NCI-H128 (cell line): ENCODE results near the gene RAB3IL1.
"Not testable (repeated sequence)": the region's sequence is repeated elsewhere in the genome, so short reads cannot be mapped to it uniquely, and the experiment has no call there.

ENCODE experiments used
- DNase-seq: peaks from one replicate; lab custom pipeline; 2025; ENCODE audit not compliant: unreplicated experiment; lab: John Stamatoyannopoulos, UW

RAB3IL1 gene

DNA sequence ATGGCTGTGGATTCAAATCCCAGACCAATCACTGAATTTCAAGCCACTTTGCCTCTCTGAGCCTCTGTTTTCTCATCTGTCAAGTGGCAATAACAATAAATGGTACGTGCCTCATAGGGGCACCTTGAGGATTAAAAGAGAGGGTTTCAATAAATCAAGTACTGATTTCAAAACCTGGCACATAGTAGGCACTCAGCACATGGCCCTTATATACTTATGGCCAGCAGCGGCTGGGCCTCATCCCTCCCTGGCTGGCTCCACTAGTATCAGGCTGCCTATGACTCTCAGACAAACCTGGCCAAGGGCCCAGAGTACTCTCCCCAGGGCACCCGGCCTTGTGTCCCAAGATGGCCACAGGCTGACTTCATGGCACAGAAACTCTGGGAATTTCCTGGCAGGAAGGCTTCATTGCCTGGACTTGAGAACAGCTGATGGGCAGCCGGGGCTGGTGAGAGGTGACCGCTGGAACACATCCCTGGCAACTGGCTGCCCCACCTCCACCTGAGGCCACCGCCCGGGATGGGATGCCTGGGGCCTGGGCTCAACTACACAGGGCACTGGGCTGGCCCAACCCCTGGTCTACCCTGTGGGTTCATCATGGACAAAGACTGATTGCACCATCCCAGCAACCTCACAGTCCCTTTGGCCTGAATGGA, 29.4 kb downstream of the RAB3IL1 start:
- DNase-seq = no peak

DNA sequence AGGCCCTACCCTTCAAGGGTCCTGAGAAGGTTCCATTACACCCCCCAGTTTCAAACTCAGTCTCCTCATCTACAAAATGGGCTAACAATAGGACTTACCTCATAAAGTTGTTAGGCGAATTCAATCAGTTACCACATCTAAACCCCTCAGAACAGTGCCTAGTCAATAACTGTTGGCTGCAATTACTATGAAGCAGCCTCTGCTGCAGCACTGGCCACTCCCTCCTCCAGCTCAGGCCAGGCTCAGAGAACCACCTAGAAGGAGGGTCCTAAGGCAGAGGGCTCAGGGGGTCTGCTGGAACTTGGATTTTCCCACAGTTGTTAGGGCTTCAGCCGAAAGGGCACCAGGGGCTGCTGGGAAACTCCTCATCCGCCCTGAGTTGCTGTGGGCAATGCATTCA, 30.7 kb downstream of the RAB3IL1 start:
- no peak for DNase-seq

DNA sequence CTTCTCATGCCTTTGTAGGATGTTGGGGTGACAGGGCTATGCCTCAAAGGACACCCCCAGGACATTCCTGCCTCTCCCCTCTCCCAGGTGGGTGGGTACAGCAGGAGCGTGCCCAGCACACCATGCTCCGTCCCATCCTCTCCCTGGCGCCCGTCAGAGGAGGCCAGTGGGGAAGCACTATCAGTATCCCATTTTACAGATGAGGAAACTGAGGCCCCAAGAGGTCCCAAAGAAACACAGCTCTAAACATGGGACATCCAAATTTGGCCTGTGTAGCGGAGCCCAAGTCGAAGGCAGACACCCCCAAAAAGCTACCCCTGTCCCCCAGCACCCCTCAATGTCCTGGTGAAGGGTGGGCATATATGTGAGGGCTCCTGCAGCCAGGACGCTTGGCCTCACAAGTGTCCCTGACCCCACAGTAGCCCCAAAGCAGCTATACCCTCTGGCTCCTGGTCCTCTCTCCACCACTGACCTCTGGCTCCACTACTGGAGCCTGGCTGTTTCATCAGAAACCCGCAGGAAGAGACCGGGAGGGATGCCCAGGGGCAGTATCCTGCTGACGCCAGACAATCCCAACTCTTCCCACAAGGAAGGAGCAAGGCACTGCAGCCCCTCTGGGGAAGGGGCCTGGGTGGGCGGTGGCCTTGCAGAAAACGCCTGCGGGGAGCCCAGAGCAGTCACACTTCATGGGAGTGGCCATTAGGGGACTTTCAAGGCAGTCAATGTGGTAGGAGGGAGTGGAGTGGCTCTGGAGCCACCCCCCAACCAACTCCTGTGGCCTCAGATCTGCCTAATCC, 31.4 kb downstream of the RAB3IL1 start:
- DNase-seq = no peak

DNA sequence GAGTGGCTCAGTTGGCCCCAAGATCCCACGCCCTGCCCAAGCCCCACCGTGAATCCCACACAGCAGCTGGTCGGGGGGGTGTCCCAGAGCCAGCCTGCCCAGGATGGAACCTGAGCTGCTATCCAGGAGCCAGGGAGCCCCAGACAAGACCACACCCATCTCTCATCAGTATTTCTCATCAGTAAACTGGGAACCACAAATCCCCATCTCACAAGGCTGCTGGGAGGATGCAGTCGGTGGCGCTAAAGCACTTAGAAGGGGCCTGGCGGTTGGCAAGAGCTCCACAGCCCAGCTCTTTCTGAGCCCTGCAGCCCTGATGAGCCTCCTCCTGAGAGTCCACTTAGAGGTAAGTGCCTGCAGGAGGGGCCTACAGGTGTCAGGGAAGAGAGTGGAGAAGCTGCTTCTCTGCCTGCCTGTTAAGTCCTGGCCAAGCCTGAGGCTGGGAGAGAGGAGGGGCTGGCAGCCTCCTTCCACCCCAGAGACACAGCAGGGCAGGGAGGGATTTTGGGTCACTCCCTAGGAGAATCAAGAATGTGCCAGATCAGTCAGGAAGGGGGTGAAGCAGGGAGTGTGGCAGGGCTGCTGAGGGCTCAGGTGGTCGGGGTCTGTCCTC, 32.1 kb downstream of the RAB3IL1 start:
- peak; percentile 35 for DNase-seq

DNA sequence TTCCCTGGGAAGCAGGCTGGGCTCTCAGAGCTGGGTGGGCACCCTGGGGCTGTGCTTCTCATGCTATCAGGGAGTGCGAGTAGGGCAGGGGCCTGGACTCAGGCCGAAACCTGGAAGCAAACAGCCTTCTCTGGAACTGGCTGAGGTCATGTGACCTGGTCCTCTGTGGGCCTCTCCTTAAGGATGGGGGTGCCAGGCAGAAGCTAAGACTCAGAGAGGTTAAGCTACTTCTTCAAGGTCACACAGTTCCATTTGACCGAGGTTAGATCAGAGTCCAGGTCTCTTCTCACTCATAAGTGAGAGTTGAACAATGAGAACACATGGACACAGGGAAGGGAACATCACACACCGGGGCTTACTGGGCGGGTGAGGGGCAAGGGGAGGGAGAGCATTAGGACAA, 33.4 kb downstream of the RAB3IL1 start:
- no peak for DNase-seq

DNA sequence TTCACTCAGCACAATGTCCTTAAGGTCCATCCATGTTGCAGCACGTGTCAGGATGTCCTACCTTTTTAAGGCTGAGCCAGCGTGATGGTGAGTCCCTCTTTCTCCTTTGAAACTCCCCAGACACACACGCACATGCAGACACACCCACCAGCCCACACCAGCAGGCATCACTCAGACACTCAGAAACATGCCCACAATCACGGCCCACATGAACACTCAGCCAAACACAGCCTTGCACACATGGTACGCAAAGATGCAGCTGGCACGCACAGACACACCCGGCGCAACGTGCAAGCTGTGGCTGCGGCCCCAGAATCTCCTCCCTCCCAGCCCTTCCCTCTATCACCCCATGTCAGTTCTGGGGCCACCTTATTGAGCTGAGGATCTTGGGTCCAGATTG, 34.0 kb downstream of the RAB3IL1 start:
- DNase-seq = no peak

DNA sequence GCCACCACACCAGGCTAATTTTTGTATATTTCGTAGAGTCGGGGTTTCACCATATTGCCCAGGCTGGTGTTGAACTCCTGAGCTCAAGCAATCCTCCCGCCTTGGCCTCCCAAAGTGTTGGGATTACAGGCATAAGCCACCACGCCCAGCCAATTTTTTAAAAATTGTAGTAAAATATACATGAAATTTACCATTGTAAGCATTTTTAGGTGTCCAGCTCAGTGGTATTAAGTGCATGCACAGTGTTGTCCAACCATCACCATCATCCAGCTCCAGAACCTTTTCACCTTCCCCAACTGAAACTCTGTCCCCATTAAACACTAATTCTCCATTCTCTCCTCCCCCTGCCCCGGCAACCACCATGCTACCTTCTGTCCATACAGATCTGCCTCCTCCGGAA, 34.5 kb downstream of the RAB3IL1 start:
- no peak for DNase-seq

DNA sequence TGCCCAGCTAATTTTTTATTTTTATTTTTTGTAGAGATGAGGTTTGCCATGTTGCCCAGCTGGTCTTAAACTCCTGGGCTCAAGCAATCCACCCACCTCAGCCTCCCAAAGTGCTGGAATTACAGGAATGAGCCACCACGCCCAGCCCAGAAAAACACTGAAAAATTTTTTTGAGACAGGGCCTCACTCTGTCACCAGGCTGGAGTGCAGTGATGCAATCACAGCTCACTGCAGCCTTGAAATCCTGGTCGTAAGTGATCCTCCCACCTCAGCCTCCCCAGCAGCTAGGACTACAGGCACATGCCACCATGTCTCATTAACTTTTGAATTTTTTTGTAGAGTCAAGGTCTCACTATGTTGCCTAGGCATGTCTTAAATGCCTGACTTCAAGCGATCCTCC, 35.1 kb downstream of the RAB3IL1 start:
- not testable (repeated sequence) for DNase-seq

DNA sequence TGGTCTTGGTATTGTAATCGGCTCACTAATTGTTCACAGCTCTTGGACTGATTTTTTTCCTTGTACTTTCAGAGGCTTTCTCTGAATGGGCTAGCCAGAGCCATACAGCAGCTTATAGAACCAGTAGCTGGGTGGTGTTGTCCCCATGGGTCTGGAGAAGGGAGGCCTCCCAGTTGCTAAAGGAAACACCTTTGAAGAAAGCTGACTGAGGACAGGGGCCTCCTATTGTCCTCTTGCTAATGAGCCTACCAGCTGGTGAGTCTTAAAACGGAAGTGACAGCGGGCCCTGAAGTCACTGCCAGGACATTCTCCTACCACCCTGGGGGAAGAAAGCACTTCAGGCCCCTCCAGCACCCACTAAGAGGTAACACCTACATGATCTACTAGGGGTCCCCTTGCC, 36.0 kb downstream of the RAB3IL1 start:
- DNase-seq = no peak

DNA sequence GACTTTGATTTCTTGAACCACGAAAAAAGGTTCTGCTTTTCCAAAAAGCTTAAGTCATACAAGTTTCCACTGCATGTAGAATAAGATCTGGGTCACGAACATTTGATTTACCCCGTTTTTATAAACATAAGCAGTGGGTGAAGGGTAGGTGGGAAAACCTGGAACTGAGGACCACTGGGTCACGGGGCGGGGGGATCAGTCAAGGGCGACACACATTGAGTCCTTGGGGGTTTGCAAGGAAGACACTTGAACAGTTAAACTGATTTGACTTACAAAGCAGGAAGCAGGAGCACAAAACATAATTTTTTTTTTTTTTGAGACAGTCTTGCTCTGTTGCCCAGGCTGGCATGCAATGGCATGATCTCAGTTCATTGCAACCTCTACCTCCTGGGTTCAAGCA, 36.9 kb downstream of the RAB3IL1 start:
- DNase-seq = no peak

DNA sequence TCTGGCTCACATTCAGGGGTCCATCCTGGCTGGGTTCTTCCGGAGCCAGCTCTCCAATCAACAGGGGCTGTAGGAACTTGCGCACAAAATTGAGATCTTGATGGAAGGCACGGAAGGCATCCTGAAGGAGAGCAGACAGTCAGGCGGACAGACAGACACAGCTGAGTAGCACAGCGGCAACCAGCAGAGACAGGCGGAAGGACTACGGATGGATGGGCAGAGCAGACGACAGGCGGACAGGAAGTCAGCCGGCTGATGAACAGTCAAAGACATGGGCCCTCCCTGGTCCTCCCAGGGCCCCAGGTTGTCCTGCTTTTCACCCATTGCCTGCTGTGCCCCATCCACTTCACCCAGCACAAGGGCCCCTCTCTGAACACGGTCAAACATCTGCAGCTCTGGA, 37.3 kb downstream of the RAB3IL1 start:
- DNase-seq = no peak

DNA sequence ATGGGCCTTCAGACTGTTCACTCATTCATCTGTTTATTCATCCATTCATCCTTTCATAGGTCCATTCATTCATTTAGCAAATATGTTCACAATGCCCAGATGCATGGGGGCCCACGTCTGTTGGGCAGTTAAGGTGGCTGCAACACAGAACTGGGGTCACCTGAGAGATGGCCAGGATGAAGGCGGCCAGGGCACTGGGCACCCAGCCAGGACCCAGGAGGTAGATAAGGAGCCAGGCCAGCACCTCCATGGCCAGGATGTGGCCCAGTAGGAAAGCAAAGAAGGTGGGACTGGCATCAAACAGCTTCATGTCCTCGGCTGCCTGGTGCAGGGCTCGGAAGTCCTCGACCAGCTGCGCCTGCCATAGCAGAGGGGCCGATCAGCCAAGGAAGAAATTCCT, 38.2 kb downstream of the RAB3IL1 start:
- DNase-seq = no peak

DNA sequence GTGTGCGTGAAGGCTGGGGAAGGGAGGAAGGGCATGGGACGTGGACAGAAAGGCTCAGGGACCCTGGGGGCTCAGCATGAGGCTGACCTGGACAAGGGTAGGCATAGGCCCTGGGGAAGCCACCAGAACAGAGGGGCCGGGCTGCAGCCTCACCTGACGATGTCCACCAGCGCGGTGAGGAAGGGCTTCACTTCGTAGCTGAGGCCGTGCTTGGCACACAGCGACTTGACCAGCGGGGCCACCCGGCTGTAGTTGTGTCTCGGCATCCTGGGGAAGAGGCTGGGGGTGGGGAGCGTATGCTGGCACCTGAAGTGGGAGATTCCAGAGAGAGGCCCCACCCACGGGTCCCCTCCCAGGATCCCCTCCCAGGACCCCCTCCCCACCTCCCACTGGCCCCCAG, 41.7 kb downstream of the RAB3IL1 start:
- no peak for DNase-seq

DNA sequence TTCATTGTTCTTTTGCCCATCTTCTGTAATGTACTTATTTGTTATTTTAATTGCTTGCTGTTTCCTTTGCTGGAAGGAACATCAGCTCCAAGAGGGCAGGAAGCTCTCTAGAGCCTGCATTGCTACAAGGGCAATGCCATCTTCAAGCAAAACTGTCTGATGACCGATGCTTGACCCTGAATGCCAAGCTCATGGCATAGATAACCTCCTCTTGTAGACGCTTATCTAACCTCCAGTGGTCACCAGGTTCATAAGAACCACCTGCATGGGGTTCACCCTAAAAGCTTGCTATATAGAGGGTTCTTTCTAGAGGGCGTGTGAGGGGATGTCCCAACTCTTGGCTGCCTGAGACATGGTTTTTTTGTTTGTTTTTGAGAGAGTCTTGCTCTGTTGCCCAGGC, 42.5 kb downstream of the RAB3IL1 start:
- no peak for DNase-seq

DNA sequence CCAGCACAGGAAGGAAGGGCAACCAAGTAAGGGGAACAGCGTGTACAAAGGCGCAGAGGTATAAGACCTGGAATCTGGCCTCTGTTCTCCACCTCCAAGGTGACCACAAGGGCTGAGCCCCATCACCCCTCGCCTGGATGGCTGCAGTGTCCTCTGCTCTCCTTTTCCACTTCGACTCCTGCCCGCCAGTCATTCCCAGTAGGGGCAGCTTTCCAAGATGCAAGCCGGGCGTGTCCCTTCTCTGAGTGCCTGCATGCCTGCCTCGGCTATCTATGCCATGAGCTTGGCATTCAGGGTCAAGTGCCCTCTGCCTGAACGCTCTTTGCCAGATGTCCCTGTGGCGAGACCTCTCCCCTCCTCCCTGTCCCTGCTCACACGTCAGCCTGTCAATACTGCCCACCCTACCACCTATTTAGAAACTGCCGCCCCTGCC, 43.0 kb downstream of the RAB3IL1 start:
- DNase-seq = no peak

DNA sequence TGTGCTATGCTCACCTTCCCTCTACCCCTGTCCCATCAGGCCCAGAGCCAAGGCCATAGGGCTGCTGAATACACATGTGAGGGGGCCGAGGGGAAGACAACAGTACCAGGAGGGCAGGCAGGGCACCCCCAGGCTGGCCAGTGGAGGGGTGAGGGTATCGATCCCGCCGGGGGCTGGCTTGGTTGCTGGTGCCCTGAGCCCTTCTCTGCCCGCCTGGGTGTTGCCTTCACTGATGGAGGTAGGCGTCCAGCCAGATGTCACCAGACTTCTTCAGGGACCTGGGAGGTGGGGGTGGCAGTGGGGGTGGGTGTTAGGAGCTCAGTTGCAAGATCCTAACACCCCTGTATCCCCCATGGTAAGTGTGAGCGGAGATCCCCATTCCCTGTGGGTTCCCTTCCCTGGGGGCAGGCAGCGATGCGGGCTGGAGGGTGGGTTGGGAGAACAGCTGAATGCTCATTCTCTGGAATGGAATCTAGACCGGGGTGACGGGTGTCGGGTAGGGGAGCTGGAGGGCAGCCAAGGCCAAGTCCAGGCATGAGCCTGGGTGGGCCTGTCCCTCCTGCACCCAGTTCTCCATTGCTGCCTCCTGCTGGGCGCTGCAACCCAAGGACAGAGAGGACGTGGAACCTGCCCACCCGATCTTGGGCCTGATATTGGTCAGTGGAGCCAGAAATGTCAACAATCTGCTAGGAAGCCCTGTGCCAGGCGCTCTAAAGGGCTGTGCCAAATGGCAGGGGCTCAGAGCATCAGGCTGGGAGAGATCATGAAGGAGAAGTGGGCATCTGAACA, 43.6 kb downstream of the RAB3IL1 start:
- no peak for DNase-seq

DNA sequence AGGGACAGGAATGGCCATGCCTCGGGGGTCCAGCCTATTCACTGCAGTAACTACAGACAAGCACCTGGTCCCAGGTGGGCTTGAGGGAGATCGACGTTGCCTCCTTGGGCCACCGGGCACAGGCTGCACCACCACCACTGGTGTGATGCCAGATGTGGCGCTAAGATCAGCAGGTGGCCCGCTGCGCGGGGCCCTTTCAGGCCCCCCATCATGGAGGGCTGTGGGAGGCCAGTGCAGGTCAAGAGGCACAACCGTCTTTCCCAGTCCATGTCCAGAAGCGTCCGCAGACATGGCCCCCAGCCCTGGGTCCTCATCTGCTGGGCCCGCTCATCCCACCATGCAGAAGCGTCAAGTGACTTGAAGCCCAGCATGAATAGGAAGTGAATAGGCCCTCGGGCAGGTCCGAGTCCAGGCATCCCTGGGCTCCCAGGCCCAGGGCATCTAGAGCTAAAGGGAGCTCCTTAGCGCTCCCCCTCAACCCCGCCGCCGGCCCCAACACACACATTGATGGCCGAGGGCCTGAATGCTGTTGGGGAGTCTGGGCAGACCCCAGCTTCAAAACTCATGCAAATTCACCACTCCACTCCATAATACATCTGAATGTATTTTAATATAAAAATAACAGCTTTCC, 44.3 kb downstream of the RAB3IL1 start:
- no peak for DNase-seq

DNA sequence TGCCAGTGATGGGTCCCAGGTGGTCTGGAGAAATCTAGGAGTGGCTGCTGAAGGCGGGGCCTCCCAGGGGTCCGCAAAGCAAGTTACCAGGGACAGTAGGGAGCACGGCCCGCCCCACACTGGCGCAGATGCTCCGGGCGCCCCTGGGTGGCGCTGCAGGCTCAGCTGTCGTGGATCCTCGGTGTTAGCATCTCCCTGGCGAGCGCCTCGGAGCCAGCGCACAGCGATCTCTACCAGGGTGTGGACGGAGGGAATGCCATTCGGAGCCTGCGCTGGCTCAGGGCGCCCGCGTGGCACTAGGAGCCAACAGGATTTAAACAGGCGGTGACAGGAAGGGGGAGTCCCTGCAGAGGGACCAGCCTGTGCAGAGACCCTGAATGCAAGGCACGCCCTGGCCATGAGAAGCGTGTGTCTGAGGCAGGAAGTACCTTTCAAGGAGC, 46.2 kb downstream of the RAB3IL1 start:
- DNase-seq = peak; percentile 46

DNA sequence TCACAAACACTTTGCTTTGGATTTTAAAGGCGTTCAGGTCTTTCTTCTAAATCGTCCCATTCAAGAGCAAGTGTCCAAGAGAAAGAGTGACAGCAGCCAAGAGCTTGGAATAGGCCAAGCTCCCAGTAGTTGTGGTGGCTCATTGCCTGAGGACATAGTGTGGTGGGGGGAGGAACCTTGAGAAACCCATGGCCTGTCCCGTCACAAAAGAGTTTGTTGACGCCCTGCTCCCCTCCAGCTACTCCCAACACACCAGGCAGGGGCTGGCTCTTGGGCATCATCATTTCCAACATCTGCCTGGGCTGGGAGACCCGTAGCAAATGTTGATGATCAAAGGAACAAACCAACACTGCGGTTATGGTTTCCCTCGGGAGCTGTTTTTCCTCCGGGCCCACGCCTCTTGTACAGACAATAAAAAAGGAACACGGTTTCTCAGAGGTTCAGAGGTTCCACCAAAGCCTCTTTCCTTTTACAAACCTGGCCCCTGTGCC, 46.8 kb downstream of the RAB3IL1 start:
- DNase-seq = no peak

DNA sequence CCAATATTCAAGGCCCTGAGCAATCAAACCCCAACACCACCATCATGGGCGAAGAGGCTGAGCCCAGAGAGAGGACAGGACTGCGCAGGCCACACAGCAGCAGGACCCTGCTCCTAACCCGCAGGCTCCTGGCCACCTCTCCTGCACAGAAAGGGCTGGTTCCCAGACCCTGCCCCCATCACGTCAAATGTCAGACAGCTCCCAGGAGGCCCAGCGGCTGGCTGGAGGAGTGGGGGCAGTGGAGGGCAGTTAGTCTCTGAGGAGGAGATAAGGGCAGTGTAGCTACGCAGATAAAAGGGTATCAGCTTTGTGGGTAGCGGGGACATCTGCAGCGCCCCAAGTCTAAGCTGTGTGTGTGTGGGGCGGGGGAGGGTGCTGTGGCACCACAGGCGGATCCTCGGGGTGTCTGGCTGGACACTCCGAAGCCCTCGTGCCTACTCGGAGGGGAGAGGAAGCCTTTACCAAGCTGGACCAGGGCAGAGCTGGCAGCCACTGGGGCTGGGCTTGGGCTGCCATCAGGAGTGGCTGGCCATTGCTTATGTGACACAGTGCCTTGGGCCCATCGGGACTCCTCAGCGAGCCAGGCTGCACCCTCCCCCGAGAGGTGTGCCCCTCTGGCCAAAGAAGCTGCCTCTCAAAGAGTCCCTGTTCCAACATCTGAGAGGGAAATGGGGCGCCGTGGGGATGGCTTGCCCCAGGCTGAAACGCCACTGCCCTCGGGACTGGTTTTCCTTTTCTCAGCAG, 47.5 kb downstream of the RAB3IL1 start:
- no peak for DNase-seq
